Measurements from ENCODE around the gene CITED1. TPM values are rescaled to one million over a fixed set of nuclear protein-coding genes. Genes with fewer than 3 reads are reported as not detected.

CITED1 gene
- total RNA-seq, 1 donor from 2014 or later = not detected

DNA sequence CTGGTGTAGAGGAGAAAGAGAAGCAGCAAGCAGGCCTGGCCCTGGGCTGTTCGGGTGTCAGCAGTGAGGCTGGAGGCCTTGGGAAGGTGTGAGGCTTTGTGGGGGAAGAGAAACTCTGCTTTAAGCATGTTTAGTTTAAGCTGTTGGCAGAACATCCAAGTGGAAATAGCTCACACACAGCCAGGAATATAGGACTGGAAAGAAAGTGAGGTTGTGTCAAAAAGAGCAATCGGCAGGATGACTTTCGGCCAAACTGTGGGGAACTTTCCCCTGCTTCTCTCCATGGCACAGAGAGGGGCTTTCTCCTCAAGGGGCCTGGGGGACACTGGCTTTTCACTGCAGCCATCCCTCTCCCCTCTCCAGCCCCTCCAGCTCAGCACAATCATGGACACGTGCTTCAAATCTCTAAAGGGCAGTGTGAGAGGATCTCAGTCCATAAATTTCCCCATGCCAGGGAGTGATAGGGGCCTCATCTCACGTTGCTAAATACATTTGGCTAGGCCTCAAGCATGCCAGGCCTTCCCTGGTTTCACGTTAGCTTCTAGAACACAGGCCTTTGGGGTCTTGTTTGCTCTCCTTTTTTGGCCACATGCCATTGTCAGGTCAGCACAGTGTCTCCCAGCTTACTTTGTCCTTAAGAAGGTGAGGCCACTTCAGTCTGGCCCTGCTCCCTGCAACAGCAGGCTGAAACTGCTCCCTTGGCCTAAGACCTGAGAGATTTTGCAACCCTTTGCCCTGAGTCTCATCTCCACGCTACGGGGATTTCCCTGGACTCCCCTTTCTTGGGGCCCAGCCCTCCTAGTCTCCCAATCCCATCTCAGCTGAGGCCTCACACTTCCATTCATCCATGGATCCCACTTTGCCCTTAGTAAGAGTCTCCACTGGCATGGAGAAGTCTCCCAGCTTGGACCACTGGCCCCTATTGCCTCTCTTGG, 8.3 kb upstream of the CITED1 start:
- CTCF ChIA-PET = no interaction called here
- TF ChIP-seq, protein P1, sequence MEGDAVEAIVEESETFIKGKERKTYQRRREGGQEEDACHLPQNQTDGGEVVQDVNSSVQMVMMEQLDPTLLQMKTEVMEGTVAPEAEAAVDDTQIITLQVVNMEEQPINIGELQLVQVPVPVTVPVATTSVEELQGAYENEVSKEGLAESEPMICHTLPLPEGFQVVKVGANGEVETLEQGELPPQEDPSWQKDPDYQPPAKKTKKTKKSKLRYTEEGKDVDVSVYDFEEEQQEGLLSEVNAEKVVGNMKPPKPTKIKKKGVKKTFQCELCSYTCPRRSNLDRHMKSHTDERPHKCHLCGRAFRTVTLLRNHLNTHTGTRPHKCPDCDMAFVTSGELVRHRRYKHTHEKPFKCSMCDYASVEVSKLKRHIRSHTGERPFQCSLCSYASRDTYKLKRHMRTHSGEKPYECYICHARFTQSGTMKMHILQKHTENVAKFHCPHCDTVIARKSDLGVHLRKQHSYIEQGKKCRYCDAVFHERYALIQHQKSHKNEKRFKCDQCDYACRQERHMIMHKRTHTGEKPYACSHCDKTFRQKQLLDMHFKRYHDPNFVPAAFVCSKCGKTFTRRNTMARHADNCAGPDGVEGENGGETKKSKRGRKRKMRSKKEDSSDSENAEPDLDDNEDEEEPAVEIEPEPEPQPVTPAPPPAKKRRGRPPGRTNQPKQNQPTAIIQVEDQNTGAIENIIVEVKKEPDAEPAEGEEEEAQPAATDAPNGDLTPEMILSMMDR (IDR thresholded peaks at IDR 0.05) = no peak
- DNase-seq = no peak
- no peak for ATAC-seq (ENCODE audit: low read depth)
- Mint-ChIP-seq H3K36me3 (ENCODE audit: low read depth) (no peaks in the 10 kb centered on the region), H3K27ac (no peak overlapping the region), H3K27me3 (peaks cover 7% of the 10 kb centered on the region), H3K4me1 (peaks cover 7% of the 10 kb centered on the region), H3K9me3 (no peaks in the 10 kb centered on the region), H3K4me3 (no peak overlapping the region)
- intact Hi-C loops (cut with micrococcal nuclease) = no loop called here
- POLR2A ChIA-PET = no interaction called here

DNA sequence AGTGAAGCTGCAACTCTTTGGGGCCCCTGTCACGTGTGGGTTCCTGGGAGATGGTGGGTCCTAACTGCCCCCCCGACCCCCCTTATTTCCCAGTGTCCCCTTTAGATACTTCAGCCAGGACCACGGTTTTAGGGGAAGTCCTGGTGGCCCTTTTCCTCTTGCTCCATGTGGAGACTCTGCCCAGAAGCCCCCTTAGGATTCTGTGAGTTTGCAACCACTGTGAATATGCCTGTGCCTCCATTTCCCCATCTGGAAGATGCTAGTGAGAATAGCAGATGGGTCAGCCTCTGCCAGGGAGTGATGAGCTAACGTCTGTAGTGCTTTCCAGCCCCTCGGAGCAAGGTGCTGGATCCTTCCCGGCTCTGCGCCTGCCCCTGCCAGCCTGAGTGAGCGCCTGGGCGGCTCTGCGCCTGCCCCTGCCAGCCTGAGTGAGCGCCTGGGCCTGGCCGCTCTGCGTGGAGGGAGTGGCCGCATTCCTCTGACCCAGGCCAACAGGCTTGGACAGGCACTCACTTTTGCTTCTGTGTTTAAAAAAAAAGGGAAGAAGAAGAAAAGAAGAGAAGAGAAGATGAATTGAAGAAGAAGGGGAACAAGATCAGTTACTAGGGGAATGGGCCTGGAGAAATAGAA, 6.7 kb upstream of the CITED1 start:
- H3K4me1 Mint-ChIP-seq = peaks cover 22% of the 10 kb centered on the region
- ChIA-PET CTCF (no interaction called here), POLR2A (no interaction called here)
- H3K36me3 Mint-ChIP-seq (ENCODE audit: low read depth) = no peaks in the 10 kb centered on the region
- no peak for ATAC-seq (ENCODE audit: low read depth)
- no peak for DNase-seq
- TF ChIP-seq, protein P1 (IDR thresholded peaks at IDR 0.05) = no peak
- H3K27me3 Mint-ChIP-seq = peaks cover 15% of the 10 kb centered on the region
- H3K27ac Mint-ChIP-seq = no peak overlapping the region
- H3K9me3 Mint-ChIP-seq = no peaks in the 10 kb centered on the region
- H3K4me3 Mint-ChIP-seq = no peak overlapping the region
- intact Hi-C loops (cut with micrococcal nuclease) = no loop called here

DNA sequence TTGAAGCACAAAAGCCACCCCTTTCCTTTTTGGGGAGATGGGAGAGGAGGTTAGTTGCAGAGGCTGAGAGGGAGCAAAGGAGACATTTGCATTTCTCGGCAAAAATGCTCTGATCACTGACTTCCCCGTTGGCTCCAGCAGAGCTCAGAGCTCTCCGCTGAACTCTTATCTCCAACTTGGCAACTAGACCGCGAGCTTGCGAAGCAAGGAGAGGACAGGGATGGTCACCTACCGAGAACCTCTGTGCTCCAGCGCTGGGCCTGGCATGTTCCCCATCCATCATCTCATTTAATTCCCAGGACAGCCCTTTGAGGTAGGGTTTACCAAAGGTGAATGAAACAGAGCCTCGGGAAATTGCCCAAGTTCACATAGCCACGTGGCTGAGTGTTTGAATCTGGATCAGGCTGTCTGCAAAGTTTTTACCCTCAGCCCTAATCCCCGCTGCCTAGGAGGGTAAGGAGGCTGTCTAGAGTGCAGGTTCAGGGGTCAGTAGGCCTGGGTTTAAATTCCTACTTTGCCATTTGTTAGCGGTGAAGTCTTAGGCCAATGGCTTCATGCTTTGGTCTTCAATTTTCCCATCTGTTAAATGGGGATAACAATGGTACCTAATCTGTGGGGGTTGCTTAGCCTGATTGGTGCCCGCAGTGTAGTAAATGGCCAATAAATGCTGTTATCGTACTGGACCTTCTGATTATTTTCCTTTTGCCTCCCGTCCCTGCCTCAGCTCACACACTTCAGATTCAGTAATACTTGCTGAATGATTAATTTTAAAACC, 3.8 kb upstream of the CITED1 start:
- no peaks in the 10 kb centered on the region for H3K36me3 Mint-ChIP-seq (ENCODE audit: low read depth)
- peak overlapping the region; percentile 74 for H3K4me3 Mint-ChIP-seq
- peaks cover 21% of the 10 kb centered on the region for H3K27me3 Mint-ChIP-seq
- peaks cover 35% of the 10 kb centered on the region for H3K4me1 Mint-ChIP-seq
- ChIA-PET POLR2A (interaction anchor here (1.4 to 1.6 kb wide), 2 partner anchors 33 to 128 kb away, joined by 4 to 7 read pairs; partner anchors contain the start of genes PIN4 and RPS4X), CTCF (no interaction called here)
- no peak for DNase-seq
- H3K9me3 Mint-ChIP-seq = no peaks in the 10 kb centered on the region
- no peak for ATAC-seq (ENCODE audit: low read depth)
- intact Hi-C loops (cut with micrococcal nuclease) = loop anchor here (5.0 kb wide), 1 partner anchor 1057 kb away; the partner anchor contains the start of gene ZMYM3
- TF ChIP-seq, protein P1 (IDR thresholded peaks at IDR 0.05) = no peak
- no peak overlapping the region for H3K27ac Mint-ChIP-seq

DNA sequence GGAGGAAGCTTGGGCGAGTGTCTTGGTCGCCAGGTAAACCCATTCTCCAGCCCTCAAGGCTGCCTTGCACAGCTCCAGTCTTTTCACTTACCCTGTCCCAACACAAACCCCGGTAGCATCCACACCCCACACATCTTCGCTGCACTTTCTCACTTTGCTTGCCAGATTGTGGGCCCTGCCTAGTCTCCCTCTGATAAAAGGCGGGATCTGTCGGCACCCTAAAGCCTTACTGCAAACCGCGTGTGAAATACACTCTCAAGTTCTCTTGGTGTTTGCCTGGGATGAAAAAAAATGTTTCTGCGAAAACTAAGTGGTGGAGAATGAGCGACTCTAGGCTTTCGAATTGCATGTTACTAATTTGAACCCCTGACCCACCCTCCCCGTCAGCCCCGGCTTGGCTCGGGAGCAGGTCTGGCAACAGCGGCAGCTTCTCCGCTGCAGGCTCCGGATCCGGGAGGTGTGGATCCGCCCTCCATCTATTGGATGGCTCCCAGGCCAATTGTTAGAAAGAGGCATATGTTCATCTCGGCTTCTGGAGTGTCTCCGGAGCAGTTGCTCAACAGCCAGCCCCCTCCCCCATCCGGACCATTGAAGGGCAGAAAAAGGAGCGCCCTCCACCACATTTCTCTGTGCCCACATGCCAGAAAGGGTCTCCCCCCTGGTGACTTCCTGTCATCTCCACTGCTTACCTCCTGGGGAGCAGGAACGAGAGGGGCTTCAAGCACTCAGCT, 3.0 kb upstream of the CITED1 start:
- Mint-ChIP-seq H3K36me3 (ENCODE audit: low read depth) (no peaks in the 10 kb centered on the region), H3K27ac (no peak overlapping the region), H3K4me1 (peaks cover 37% of the 10 kb centered on the region), H3K9me3 (no peaks in the 10 kb centered on the region), H3K27me3 (peaks cover 21% of the 10 kb centered on the region), H3K4me3 (peak overlapping the region; percentile 74)
- DNase-seq (peak; percentile 16), ATAC-seq (ENCODE audit: low read depth) (peak; percentile 35)
- TF ChIP-seq, protein P1 (IDR thresholded peaks at IDR 0.05) = no peak
- POLR2A ChIA-PET = interaction anchor here (0.7 to 1.6 kb wide), 3 partner anchors 18 to 128 kb away, joined by 4 to 7 read pairs (median 4); partner anchors contain the start of genes PIN4 and RPS4X
- intact Hi-C loops (cut with micrococcal nuclease) = loop anchor here (5.0 kb wide), 1 partner anchor 1056 kb away; the partner anchor contains the start of gene ZMYM3
- CTCF ChIA-PET = no interaction called here
